Stimulated activated CD8-positive, alpha-beta memory T cell treated with anti-CD3 and anti-CD28 coated beads, Interleukin-4, amount 100 ng/mL, for 4 hours (primary cell): ENCODE measurements around the gene SLC32A1.

Experiments used
- DNase-seq, 2 donors: peaks; one replicate each; pipeline ENCODE4 v3.0.0-alpha.2; 2020; ENCODE audit warnings: low read depth in 2 of 2, low spot score in 1 of 2

SLC32A1 gene

GRCh38 chr20:38725148-38725901 lies 1.0 kb downstream of the SLC32A1 start:
- DNase-seq: no peak

- DNase-seq: no peak
These were observed 1.9 kb downstream of the SLC32A1 start for GRCh38 chr20:38725931-38726803.

GRCh38 chr20:38726804-38727606 lies 2.7 kb downstream of the SLC32A1 start:
- DNase-seq: peak; percentile 10 to 17

GRCh38 chr20:38727607-38728190 lies 3.4 kb downstream of the SLC32A1 start:
- DNase-seq: no peak

GRCh38 chr20:38728191-38728781 lies 4.0 kb downstream of the SLC32A1 start:
- no peak for DNase-seq

GRCh38 chr20:38728911-38729642 lies 4.8 kb downstream of the SLC32A1 start:
- no peak for DNase-seq

GRCh38 chr20:38729767-38730166 lies 5.5 kb downstream of the SLC32A1 start:
- DNase-seq: no peak

- no peak for DNase-seq
These were observed 6.1 kb downstream of the SLC32A1 start for GRCh38 chr20:38730167-38730988.

- DNase-seq: peak; percentile 54 to 64
These were observed 6.9 kb downstream of the SLC32A1 start for GRCh38 chr20:38730989-38731737.

- no peak for DNase-seq
These were observed 7.4 kb downstream of the SLC32A1 start for GRCh38 chr20:38731738-38732113.

- no peak for DNase-seq
These were observed 8.7 kb downstream of the SLC32A1 start for GRCh38 chr20:38732981-38733380.

- no peak for DNase-seq
These were observed 10.9 kb downstream of the SLC32A1 start for GRCh38 chr20:38735172-38735571.

GRCh38 chr20:38737887-38738286 lies 13.6 kb downstream of the SLC32A1 start:
- no peak for DNase-seq

GRCh38 chr20:38745757-38746156 lies 21.5 kb downstream of the SLC32A1 start:
- no peak for DNase-seq

GRCh38 chr20:38747495-38748096 lies 23.3 kb downstream of the SLC32A1 start:
- DNase-seq: no peak

GRCh38 chr20:38748097-38748860 lies 24.0 kb downstream of the SLC32A1 start, which contains the start of gene ACTR5:
ACTR5 (plus strand) TSS chr20:38748460; CDS start chr20:38748479, 19 bp downstream.
- peak; percentile 92 to 95 for DNase-seq

GRCh38 chr20:38748861-38749149 lies 24.5 kb downstream of the SLC32A1 start:
- peak in 1 of 2 donors; percentile 32 for DNase-seq
